Measurements from ENCODE around the gene POU2F1. TPM values are rescaled to one million over a fixed set of nuclear protein-coding genes. Genes with fewer than 3 reads are reported as not detected.
A peak's percentile ranks its signal among the peaks of the same experiment; 100 is the strongest.

Gene POU2F1
- total RNA-seq, result 10 to 100 TPM in 1 of 2 donors, 1 to 10 TPM in 1; 7.7 to 10.9 TPM

GRCh38 chr1:167220537-167221125 lies at the start of gene POU2F1:
Gene POU2F1, plus strand, starts transcription at chr1:167220886. Its CDS starts 12 bp downstream, at chr1:167220898.
- H3K4me3 ChIP-seq, result peak within 1 kb of the TSS; percentile 93
- H3K4me1 ChIP-seq, result peaks cover 0 to 19% of the 10 kb centered on the region in 2 donors
- TF ChIP-seq, protein P1, sequence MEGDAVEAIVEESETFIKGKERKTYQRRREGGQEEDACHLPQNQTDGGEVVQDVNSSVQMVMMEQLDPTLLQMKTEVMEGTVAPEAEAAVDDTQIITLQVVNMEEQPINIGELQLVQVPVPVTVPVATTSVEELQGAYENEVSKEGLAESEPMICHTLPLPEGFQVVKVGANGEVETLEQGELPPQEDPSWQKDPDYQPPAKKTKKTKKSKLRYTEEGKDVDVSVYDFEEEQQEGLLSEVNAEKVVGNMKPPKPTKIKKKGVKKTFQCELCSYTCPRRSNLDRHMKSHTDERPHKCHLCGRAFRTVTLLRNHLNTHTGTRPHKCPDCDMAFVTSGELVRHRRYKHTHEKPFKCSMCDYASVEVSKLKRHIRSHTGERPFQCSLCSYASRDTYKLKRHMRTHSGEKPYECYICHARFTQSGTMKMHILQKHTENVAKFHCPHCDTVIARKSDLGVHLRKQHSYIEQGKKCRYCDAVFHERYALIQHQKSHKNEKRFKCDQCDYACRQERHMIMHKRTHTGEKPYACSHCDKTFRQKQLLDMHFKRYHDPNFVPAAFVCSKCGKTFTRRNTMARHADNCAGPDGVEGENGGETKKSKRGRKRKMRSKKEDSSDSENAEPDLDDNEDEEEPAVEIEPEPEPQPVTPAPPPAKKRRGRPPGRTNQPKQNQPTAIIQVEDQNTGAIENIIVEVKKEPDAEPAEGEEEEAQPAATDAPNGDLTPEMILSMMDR (IDR thresholded peaks at IDR 0.05), result peak; percentile 63 to 85
- DNase-seq (ENCODE audit: low spot score), result peak; percentile 98
- no peaks in the 10 kb centered on the region for H3K36me3 ChIP-seq
- no peaks in the 10 kb centered on the region for H3K27me3 ChIP-seq
- H3K27ac ChIP-seq, result peak within 1 kb of the TSS; percentile 96 to 97
- H3K9me3 ChIP-seq, result no peaks in the 10 kb centered on the region

DNA sequence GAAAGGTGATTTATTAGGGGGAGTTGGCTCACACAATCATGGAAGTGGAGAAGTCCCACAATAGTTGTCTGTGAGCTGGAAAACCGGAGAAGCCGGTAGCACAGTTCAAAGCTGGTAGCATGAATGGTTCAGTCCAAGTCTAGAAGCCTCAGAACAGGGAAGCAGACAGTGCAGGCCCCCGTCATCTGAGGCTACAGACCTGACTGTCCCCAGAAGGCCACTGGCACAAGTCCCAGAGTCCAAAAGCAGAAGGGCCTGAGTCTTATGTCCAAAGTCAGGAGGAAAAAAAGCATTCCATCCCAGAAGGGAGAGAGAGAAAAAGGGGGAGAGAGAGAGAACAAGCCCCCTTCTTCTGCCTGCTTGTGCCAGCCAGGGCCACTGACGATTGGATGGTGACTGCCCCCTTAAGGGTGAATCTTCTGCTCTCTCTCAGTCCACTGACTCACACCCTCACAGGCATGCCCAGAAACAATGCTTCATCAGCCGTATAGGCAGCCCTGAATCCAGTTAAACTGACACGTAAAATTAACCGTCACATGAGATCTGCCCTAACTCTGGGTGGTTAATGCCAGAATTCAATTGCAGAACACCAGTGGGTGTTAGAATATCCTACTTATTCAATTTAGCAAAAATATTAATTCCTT lies 49.3 kb upstream of the POU2F1 start:
- H3K4me1 ChIP-seq, result peaks cover 0 to 7% of the 10 kb centered on the region in 2 donors
- no peak overlapping the region for H3K27ac ChIP-seq
- H3K27me3 ChIP-seq, result no peaks in the 10 kb centered on the region
- no peak overlapping the region for H3K4me3 ChIP-seq
- no peak for DNase-seq (ENCODE audit: low spot score)
- TF ChIP-seq, protein P1 (IDR thresholded peaks at IDR 0.05), result no peak
- no peaks in the 10 kb centered on the region for H3K36me3 ChIP-seq
- H3K9me3 ChIP-seq, result no peaks in the 10 kb centered on the region

GRCh38 chr1:167173516-167174184 lies 47.0 kb upstream of the POU2F1 start:
- Histone ChIP-seq H3K27me3 (no peaks in the 10 kb centered on the region), H3K36me3 (no peaks in the 10 kb centered on the region), H3K4me3 (no peak overlapping the region), H3K9me3 (no peaks in the 10 kb centered on the region), H3K27ac (no peak overlapping the region), H3K4me1 (no peaks in the 10 kb centered on the region)
- TF ChIP-seq, protein P1 (IDR thresholded peaks at IDR 0.05), result no peak
- no peak for DNase-seq (ENCODE audit: low spot score)

GRCh38 chr1:167175901-167176300 lies 44.8 kb upstream of the POU2F1 start:
- no peak overlapping the region for H3K4me3 ChIP-seq
- H3K4me1 ChIP-seq, result no peaks in the 10 kb centered on the region
- H3K27me3 ChIP-seq, result no peaks in the 10 kb centered on the region
- no peak overlapping the region for H3K27ac ChIP-seq
- no peak for DNase-seq (ENCODE audit: low spot score)
- H3K36me3 ChIP-seq, result no peaks in the 10 kb centered on the region
- TF ChIP-seq, protein P1 (IDR thresholded peaks at IDR 0.05), result no peak
- H3K9me3 ChIP-seq, result no peaks in the 10 kb centered on the region

DNA sequence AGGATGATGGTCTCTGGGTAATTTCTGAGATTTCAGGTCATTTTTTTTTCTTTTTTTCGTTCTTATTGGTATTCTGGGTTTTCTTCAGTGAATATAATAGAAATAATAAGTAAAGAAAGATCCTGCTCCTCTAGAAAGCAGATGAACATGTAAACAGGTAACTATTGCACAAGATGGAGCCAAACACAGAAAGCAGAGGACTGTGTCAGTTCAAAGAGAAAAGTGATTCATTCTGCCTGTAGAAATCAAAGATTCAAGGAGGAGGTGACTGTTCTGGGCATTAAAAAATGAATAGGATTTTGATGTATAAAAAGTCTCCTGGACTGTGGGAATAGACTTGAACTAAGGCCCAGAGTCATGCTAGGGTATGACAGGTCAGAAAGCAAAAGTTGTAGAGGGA lies 41.9 kb upstream of the POU2F1 start:
- TF ChIP-seq, protein P1 (IDR thresholded peaks at IDR 0.05), result no peak
- no peaks in the 10 kb centered on the region for H3K27me3 ChIP-seq
- no peak overlapping the region for H3K4me3 ChIP-seq
- no peaks in the 10 kb centered on the region for H3K4me1 ChIP-seq
- DNase-seq (ENCODE audit: low spot score), result no peak
- H3K9me3 ChIP-seq, result no peaks in the 10 kb centered on the region
- no peak overlapping the region for H3K27ac ChIP-seq
- H3K36me3 ChIP-seq, result no peaks in the 10 kb centered on the region
